Activated CD4-positive, alpha-beta T cell treated with anti-CD3 and anti-CD28 coated beads, Interleukin-2, amount 10 ng/mL, durations not matched to agents 24 days and 14 days (primary cell): ENCODE data around the gene LNX2. TPM values are rescaled to one million over a fixed set of nuclear protein-coding genes. Genes with fewer than 3 reads are reported as not detected.
A peak's percentile ranks its signal among the peaks of the same experiment; 100 is the strongest.

Experiments
- DNase-seq: peaks from one replicate; pipeline ENCODE4 v3.0.0; 2022
- H3K27ac Mint-ChIP-seq: one replicate; pipeline ENCODE4 v1.8.0; 2022; ENCODE audit warnings: mild to moderate bottlenecking, mixed read lengths
- H3K27me3 Mint-ChIP-seq: one replicate; pipeline ENCODE4 v1.8.0; 2022; ENCODE audit warnings: mixed read lengths
- H3K36me3 Mint-ChIP-seq: one replicate; pipeline ENCODE4 v1.8.0; 2022; ENCODE audit warnings: low read depth, mild to moderate bottlenecking, mixed read lengths
- H3K4me1 Mint-ChIP-seq: one replicate; pipeline ENCODE4 v1.8.0; 2021; ENCODE audit warnings: mixed read lengths
- H3K4me3 Mint-ChIP-seq: one replicate; pipeline ENCODE4 v1.8.0; 2022; ENCODE audit warnings: mild to moderate bottlenecking, moderate library complexity, mixed read lengths
- H3K9me3 Mint-ChIP-seq: one replicate; pipeline ENCODE4 v1.8.0; 2021; ENCODE audit warnings: mixed read lengths
- intact Hi-C: fragments of 100-400 bp; cut with micrococcal nuclease; formaldehyde crosslinking; loops from one replicate; pipeline ENCODE4 v1.15.1; 2023
- total RNA-seq: library from RNA; stranded (reverse); gene quantifications from 2 replicates; pipeline ENCODE4 v1.2.3, GENCODE V29; 2022

LNX2 gene
- total RNA-seq, 1 donor from 2014 or later = 4.1 TPM

- no peak for DNase-seq
- Mint-ChIP-seq H3K4me3 (no peak overlapping the region), H3K27ac (no peak overlapping the region), H3K4me1 (no peaks in the 10 kb centered on the region), H3K9me3 (no peaks in the 10 kb centered on the region), H3K27me3 (no peaks in the 10 kb centered on the region), H3K36me3 (no peaks in the 10 kb centered on the region)
- intact Hi-C loops = no loop called here
Measured at GRCh38 chr13:27542220-27542619, 78.1 kb downstream of the LNX2 start.

- Mint-ChIP-seq H3K36me3 (no peaks in the 10 kb centered on the region), H3K9me3 (no peaks in the 10 kb centered on the region), H3K27me3 (no peaks in the 10 kb centered on the region), H3K4me3 (no peak overlapping the region), H3K27ac (no peak overlapping the region), H3K4me1 (no peaks in the 10 kb centered on the region)
- DNase-seq = peak; percentile 26
- intact Hi-C loops = no loop called here
Measured at GRCh38 chr13:27541386-27541785, 78.9 kb downstream of the LNX2 start.

- Mint-ChIP-seq H3K9me3 (no peaks in the 10 kb centered on the region), H3K36me3 (no peaks in the 10 kb centered on the region), H3K4me1 (peaks cover 1% of the 10 kb centered on the region), H3K27ac (no peak overlapping the region), H3K4me3 (no peak overlapping the region), H3K27me3 (peaks cover 12% of the 10 kb centered on the region)
- peak; percentile 48 for DNase-seq
- intact Hi-C loops = loop anchor here (10.0 kb wide), 1 partner anchor 152 kb away; no protein-coding TSS in a partner anchor
Measured at GRCh38 chr13:27536361-27537101, 83.8 kb downstream of the LNX2 start.

- Mint-ChIP-seq H3K4me1 (peaks cover 1% of the 10 kb centered on the region), H3K4me3 (no peak overlapping the region), H3K27me3 (peaks cover 16% of the 10 kb centered on the region), H3K27ac (no peak overlapping the region), H3K36me3 (no peaks in the 10 kb centered on the region), H3K9me3 (no peaks in the 10 kb centered on the region)
- DNase-seq = peak; percentile 51
- intact Hi-C loops = loop anchor here (10.0 kb wide), 1 partner anchor 151 kb away; no protein-coding TSS in a partner anchor
Measured at GRCh38 chr13:27535546-27535945, 84.8 kb downstream of the LNX2 start.

GRCh38 chr13:27534981-27535380 is 85.3 kb downstream of the LNX2 start:
- intact Hi-C loops = loop anchor here (10.0 kb wide), 1 partner anchor 150 kb away; no protein-coding TSS in a partner anchor
- Mint-ChIP-seq H3K4me1 (peaks cover 1% of the 10 kb centered on the region), H3K27ac (no peak overlapping the region), H3K27me3 (peaks cover 16% of the 10 kb centered on the region), H3K36me3 (no peaks in the 10 kb centered on the region), H3K4me3 (no peak overlapping the region), H3K9me3 (no peaks in the 10 kb centered on the region)
- no peak for DNase-seq

- H3K27ac Mint-ChIP-seq = no peak overlapping the region
- no peak overlapping the region for H3K4me3 Mint-ChIP-seq
- DNase-seq = peak; percentile 44
- peaks cover 1% of the 10 kb centered on the region for H3K4me1 Mint-ChIP-seq
- H3K27me3 Mint-ChIP-seq = peaks cover 16% of the 10 kb centered on the region
- no peaks in the 10 kb centered on the region for H3K36me3 Mint-ChIP-seq
- intact Hi-C loops = loop anchor here (10.0 kb wide), 1 partner anchor 150 kb away; no protein-coding TSS in a partner anchor
- H3K9me3 Mint-ChIP-seq = no peaks in the 10 kb centered on the region
Measured at GRCh38 chr13:27534108-27534980, 86.0 kb downstream of the LNX2 start.

- peak; percentile 85 for DNase-seq
- intact Hi-C loops = loop anchor here (2.0 to 10.0 kb wide), 2 partner anchors 148 to 294 kb away; no protein-coding TSS in a partner anchor
- no peaks in the 10 kb centered on the region for H3K36me3 Mint-ChIP-seq
- no peak overlapping the region for H3K27ac Mint-ChIP-seq
- H3K9me3 Mint-ChIP-seq = peaks cover 3% of the 10 kb centered on the region
- H3K4me3 Mint-ChIP-seq = no peak overlapping the region
- H3K4me1 Mint-ChIP-seq = peaks cover 1% of the 10 kb centered on the region
- peaks cover 16% of the 10 kb centered on the region for H3K27me3 Mint-ChIP-seq
Measured at GRCh38 chr13:27533155-27533643, 87.1 kb downstream of the LNX2 start.

GRCh38 chr13:27528908-27529307 is 91.4 kb downstream of the LNX2 start:
- Mint-ChIP-seq H3K4me3 (no peak overlapping the region), H3K27me3 (peaks cover 17% of the 10 kb centered on the region), H3K27ac (no peak overlapping the region), H3K4me1 (peaks cover 1% of the 10 kb centered on the region), H3K9me3 (peaks cover 4% of the 10 kb centered on the region), H3K36me3 (no peaks in the 10 kb centered on the region)
- intact Hi-C loops = no loop called here
- DNase-seq = no peak

- Mint-ChIP-seq H3K4me3 (no peak overlapping the region), H3K36me3 (no peaks in the 10 kb centered on the region), H3K27me3 (peaks cover 7% of the 10 kb centered on the region), H3K4me1 (no peaks in the 10 kb centered on the region), H3K9me3 (peaks cover 4% of the 10 kb centered on the region), H3K27ac (no peak overlapping the region)
- intact Hi-C loops = no loop called here
- no peak for DNase-seq
Measured at GRCh38 chr13:27526516-27526915, 93.8 kb downstream of the LNX2 start.

- H3K9me3 Mint-ChIP-seq = peaks cover 4% of the 10 kb centered on the region
- no peaks in the 10 kb centered on the region for H3K4me1 Mint-ChIP-seq
- H3K4me3 Mint-ChIP-seq = no peak overlapping the region
- H3K27ac Mint-ChIP-seq = no peak overlapping the region
- H3K36me3 Mint-ChIP-seq = no peaks in the 10 kb centered on the region
- H3K27me3 Mint-ChIP-seq = peaks cover 3% of the 10 kb centered on the region
- intact Hi-C loops = no loop called here
- DNase-seq = no peak
Measured at GRCh38 chr13:27524981-27525975, 95.1 kb downstream of the LNX2 start.

GRCh38 chr13:27523346-27524073 is 96.8 kb downstream of the LNX2 start:
- H3K27ac Mint-ChIP-seq = no peak overlapping the region

GRCh38 chr13:27522847-27523246 is 97.5 kb downstream of the LNX2 start:
- Mint-ChIP-seq H3K9me3 (no peaks in the 10 kb centered on the region), H3K4me1 (no peaks in the 10 kb centered on the region), H3K4me3 (no peak overlapping the region), H3K36me3 (no peaks in the 10 kb centered on the region), H3K27me3 (peaks cover 16% of the 10 kb centered on the region), H3K27ac (no peak overlapping the region)
- intact Hi-C loops = no loop called here
- DNase-seq = no peak

More at GRCh38 chr13:27523346-27524073, 96.8 kb downstream of the LNX2 start:
- DNase-seq = no peak
- Mint-ChIP-seq H3K9me3 (peaks cover 4% of the 10 kb centered on the region), H3K27me3 (peaks cover 11% of the 10 kb centered on the region), H3K4me1 (no peaks in the 10 kb centered on the region), H3K4me3 (no peak overlapping the region), H3K36me3 (no peaks in the 10 kb centered on the region)
- intact Hi-C loops = no loop called here
